ENCODE data around the gene GRB7. TPM values are rescaled to one million over a fixed set of nuclear protein-coding genes. Genes with fewer than 3 reads are reported as not detected.
A peak's percentile ranks its signal among the peaks of the same experiment; 100 is the strongest.

The GRB7 gene
- total and polyA plus RNA-seq, 5 donors from 2014 or later, result not detected

- peaks cover 4% of the 10 kb centered on the region for H3K27me3 Mint-ChIP-seq
- H3K4me3 Mint-ChIP-seq, result peak overlapping the region; percentile 13 to 80 (median 54)
Observed at GRCh38 chr17:39751637-39752036, 13.9 kb downstream of the GRB7 start.

GRCh38 chr17:39752241-39752881 lies 14.6 kb downstream of the GRB7 start:
- no peaks in the 10 kb centered on the region for H3K9me3 ChIP-seq (ENCODE audit: control insufficient read depth in 2 of 2, low read length in 2 of 2)
- ATAC-seq (ENCODE audit: low read depth in 2 of 2), result no peak
- H3K4me1 ChIP-seq (ENCODE audit: control insufficient read depth, insufficient read depth, low read length, poor library complexity, severe bottlenecking), result peaks cover 37% of the 10 kb centered on the region
- no peaks in the 10 kb centered on the region for H3K36me3 ChIP-seq (ENCODE audit: control insufficient read depth, insufficient read depth, low read length)
- Mint-ChIP-seq H3K4me3 (peak overlapping the region; percentile 73 to 91 (median 84)), H3K4me1 (peaks cover 0 to 38% (median 24%) of the 10 kb centered on the region in 4 donors), H3K36me3 (no peaks in the 10 kb centered on the region), H3K27me3 (peaks cover 4% of the 10 kb centered on the region), H3K27ac (peak overlapping the region; percentile 83 to 90 (median 89)), H3K9me3 (no peaks in the 10 kb centered on the region)
- no peak overlapping the region for H3K27ac ChIP-seq (ENCODE audit: insufficient read depth, low read length, poor library complexity, severe bottlenecking)
- no peaks in the 10 kb centered on the region for H3K27me3 ChIP-seq (ENCODE audit: control insufficient read depth, insufficient read depth, low read length)
- no peak for DNase-seq
- no peak overlapping the region for H3K4me3 ChIP-seq (ENCODE audit: low read depth, low read length)

More at GRCh38 chr17:39751637-39752036, 13.9 kb downstream of the GRB7 start:
- no peaks in the 10 kb centered on the region for H3K9me3 ChIP-seq (ENCODE audit: control insufficient read depth in 2 of 2, low read length in 2 of 2)
- DNase-seq (no peak), ATAC-seq (ENCODE audit: low read depth in 2 of 2) (no peak)
- Mint-ChIP-seq H3K9me3 (no peaks in the 10 kb centered on the region), H3K27ac (no peak overlapping the region), H3K36me3 (no peaks in the 10 kb centered on the region), H3K4me1 (peaks cover 0 to 30% (median 21%) of the 10 kb centered on the region in 4 donors)
- H3K4me3 ChIP-seq (ENCODE audit: low read depth, low read length), result no peak overlapping the region
- H3K27me3 ChIP-seq (ENCODE audit: control insufficient read depth, insufficient read depth, low read length), result no peaks in the 10 kb centered on the region
- H3K4me1 ChIP-seq (ENCODE audit: control insufficient read depth, insufficient read depth, low read length, poor library complexity, severe bottlenecking), result peaks cover 29% of the 10 kb centered on the region
- no peaks in the 10 kb centered on the region for H3K36me3 ChIP-seq (ENCODE audit: control insufficient read depth, insufficient read depth, low read length)
- H3K27ac ChIP-seq (ENCODE audit: insufficient read depth, low read length, poor library complexity, severe bottlenecking), result no peak overlapping the region

DNA sequence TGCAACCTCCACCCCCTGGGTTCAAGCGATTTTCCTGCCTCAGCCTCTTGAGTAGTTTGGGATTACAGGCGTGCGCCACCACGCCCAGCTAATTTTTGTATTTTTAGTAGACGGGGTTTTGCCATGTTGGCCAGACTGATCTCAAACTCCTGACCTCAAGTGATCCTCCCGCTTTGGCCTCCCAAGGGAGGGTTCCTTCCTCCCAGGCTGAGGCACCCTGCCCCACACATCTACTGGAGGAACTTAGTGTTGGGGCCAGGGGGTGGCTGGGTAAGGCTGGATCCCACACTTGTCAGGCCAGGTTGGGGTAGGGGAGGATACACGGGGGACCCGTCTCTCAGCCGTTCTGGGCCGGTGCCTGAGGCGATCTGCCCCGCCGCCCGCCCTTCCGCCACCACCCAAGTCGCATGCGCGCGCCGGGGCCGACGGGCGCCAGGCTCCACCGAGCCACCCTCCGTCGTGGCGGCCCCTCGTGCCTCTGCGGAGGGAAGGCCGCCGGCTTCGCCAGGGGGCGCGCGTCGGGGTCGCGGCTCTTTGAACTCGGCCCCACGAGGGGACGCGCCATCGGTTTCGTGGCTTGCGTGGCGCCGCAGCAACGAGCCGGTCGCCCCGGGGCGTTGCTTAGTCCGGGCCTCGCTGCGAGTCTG lies 15.9 kb downstream of the GRB7 start:
- Histone ChIP-seq H3K27ac (ENCODE audit: insufficient read depth, low read length, poor library complexity, severe bottlenecking) (peak overlapping the region; percentile 97), H3K4me3 (ENCODE audit: low read depth, low read length) (peak overlapping the region; percentile 32), H3K4me1 (ENCODE audit: control insufficient read depth, insufficient read depth, low read length, poor library complexity, severe bottlenecking) (peaks cover 49% of the 10 kb centered on the region), H3K27me3 (ENCODE audit: control insufficient read depth, insufficient read depth, low read length) (no peaks in the 10 kb centered on the region), H3K9me3 (ENCODE audit: control insufficient read depth in 2 of 2, low read length in 2 of 2) (no peaks in the 10 kb centered on the region), H3K36me3 (ENCODE audit: control insufficient read depth, insufficient read depth, low read length) (no peaks in the 10 kb centered on the region)
- Mint-ChIP-seq H3K27me3 (peaks cover 2% of the 10 kb centered on the region), H3K4me1 (peaks cover 2 to 50% (median 34%) of the 10 kb centered on the region in 4 donors), H3K27ac (peak overlapping the region; percentile 56 to 93 (median 89)), H3K4me3 (peak overlapping the region; percentile 58 to 91 (median 84)), H3K9me3 (no peaks in the 10 kb centered on the region), H3K36me3 (no peaks in the 10 kb centered on the region)
- peak in 1 of 3 donors; percentile 69 for DNase-seq
- peak; percentile 22 to 25 for ATAC-seq (ENCODE audit: low read depth in 2 of 2)

GRCh38 chr17:39754161-39754957 lies 16.6 kb downstream of the GRB7 start:
- peak overlapping the region; percentile 37 for H3K4me3 ChIP-seq (ENCODE audit: low read depth, low read length)
- Mint-ChIP-seq H3K9me3 (no peaks in the 10 kb centered on the region), H3K27ac (peak overlapping the region; percentile 56 to 96 (median 83)), H3K4me3 (peak overlapping the region; percentile 58 to 91 (median 80)), H3K27me3 (no peaks in the 10 kb centered on the region), H3K36me3 (peaks cover 3% of the 10 kb centered on the region), H3K4me1 (peaks cover 5 to 58% (median 40%) of the 10 kb centered on the region in 4 donors)
- ATAC-seq (ENCODE audit: low read depth in 2 of 2) (peak; percentile 84 to 87), DNase-seq (peak; percentile 94 to 99 (median 99))
- peaks cover 51% of the 10 kb centered on the region for H3K4me1 ChIP-seq (ENCODE audit: control insufficient read depth, insufficient read depth, low read length, poor library complexity, severe bottlenecking)
- H3K27me3 ChIP-seq (ENCODE audit: control insufficient read depth, insufficient read depth, low read length), result no peaks in the 10 kb centered on the region
- H3K27ac ChIP-seq (ENCODE audit: insufficient read depth, low read length, poor library complexity, severe bottlenecking), result peak overlapping the region; percentile 97
- no peaks in the 10 kb centered on the region for H3K36me3 ChIP-seq (ENCODE audit: control insufficient read depth, insufficient read depth, low read length)
- no peaks in the 10 kb centered on the region for H3K9me3 ChIP-seq (ENCODE audit: control insufficient read depth in 2 of 2, low read length in 2 of 2)

GRCh38 chr17:39754958-39755553 lies 17.3 kb downstream of the GRB7 start:
- H3K9me3 Mint-ChIP-seq, result no peaks in the 10 kb centered on the region
- H3K36me3 Mint-ChIP-seq, result peaks cover 3% of the 10 kb centered on the region
- Histone ChIP-seq H3K27me3 (ENCODE audit: control insufficient read depth, insufficient read depth, low read length) (no peaks in the 10 kb centered on the region), H3K27ac (ENCODE audit: insufficient read depth, low read length, poor library complexity, severe bottlenecking) (peak overlapping the region; percentile 97), H3K36me3 (ENCODE audit: control insufficient read depth, insufficient read depth, low read length) (no peaks in the 10 kb centered on the region), H3K9me3 (ENCODE audit: control insufficient read depth in 2 of 2, low read length in 2 of 2) (no peaks in the 10 kb centered on the region), H3K4me3 (ENCODE audit: low read depth, low read length) (peak overlapping the region; percentile 42), H3K4me1 (ENCODE audit: control insufficient read depth, insufficient read depth, low read length, poor library complexity, severe bottlenecking) (peaks cover 51% of the 10 kb centered on the region)
- DNase-seq, result no peak
- no peaks in the 10 kb centered on the region for H3K27me3 Mint-ChIP-seq
- peak overlapping the region; percentile 74 to 91 (median 88) for H3K4me3 Mint-ChIP-seq
- H3K4me1 Mint-ChIP-seq, result peaks cover 5 to 64% (median 43%) of the 10 kb centered on the region in 4 donors
- peak overlapping the region; percentile 93 to 98 (median 96) for H3K27ac Mint-ChIP-seq
- ATAC-seq (ENCODE audit: low read depth in 2 of 2), result no peak

DNA sequence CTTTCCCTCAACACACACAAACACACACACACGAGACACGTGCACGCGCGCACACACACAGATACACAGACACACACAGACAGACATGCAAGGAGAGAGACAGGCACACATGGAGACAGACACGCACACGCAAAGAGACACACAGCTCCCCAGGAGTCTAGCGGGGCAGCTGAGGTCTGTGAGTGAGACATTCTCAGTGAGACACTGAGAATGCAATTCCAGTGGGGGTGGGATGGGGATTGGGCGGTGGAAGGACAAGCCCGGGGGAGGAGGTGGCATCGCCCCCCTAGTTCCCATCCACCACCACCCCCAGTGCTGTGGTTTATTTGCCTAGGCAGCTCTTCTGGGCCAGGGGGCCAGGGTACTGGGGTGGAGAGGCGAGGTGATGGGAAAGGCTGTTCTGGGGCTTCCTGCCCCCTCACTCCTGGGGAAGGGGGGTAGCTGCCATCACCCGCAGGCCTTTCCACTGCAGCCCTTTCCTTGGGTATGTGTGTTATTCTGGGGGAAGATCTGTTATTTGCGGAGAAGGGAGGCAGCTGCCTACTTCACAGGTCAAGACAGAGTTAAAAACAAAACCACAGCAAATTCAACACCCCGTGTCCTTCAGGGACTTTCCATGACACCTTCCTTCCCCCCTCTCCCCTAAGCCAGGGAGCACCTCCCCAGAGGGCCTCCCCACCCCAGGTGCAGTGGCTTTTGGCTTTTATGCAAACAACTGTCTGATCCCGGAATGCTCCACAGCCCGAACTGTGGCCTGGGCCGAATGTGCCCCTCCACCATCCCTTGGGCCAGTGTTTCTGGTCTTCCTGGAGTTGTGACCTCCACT lies 18.0 kb downstream of the GRB7 start:
- Mint-ChIP-seq H3K4me1 (peaks cover 5 to 65% (median 44%) of the 10 kb centered on the region in 4 donors), H3K9me3 (no peaks in the 10 kb centered on the region), H3K4me3 (peak overlapping the region; percentile 24 to 91 (median 80)), H3K27ac (peak overlapping the region; percentile 93 to 98 (median 96)), H3K27me3 (no peaks in the 10 kb centered on the region), H3K36me3 (peaks cover 3% of the 10 kb centered on the region)
- peak overlapping the region; percentile 97 for H3K27ac ChIP-seq (ENCODE audit: insufficient read depth, low read length, poor library complexity, severe bottlenecking)
- no peaks in the 10 kb centered on the region for H3K9me3 ChIP-seq (ENCODE audit: control insufficient read depth in 2 of 2, low read length in 2 of 2)
- peak overlapping the region; percentile 42 for H3K4me3 ChIP-seq (ENCODE audit: low read depth, low read length)
- H3K27me3 ChIP-seq (ENCODE audit: control insufficient read depth, insufficient read depth, low read length), result no peaks in the 10 kb centered on the region
- peak; percentile 26 to 54 (median 47) for DNase-seq
- ATAC-seq (ENCODE audit: low read depth in 2 of 2), result no peak
- peaks cover 51% of the 10 kb centered on the region for H3K4me1 ChIP-seq (ENCODE audit: control insufficient read depth, insufficient read depth, low read length, poor library complexity, severe bottlenecking)
- H3K36me3 ChIP-seq (ENCODE audit: control insufficient read depth, insufficient read depth, low read length), result peaks cover under 1% of the 10 kb centered on the region

Data from CD4-positive, CD25-positive, alpha-beta regulatory T cell (primary cell).